NCI-H2029 treated with DMSO at 0.1 percent for 48 hours (cell line): Measurements from ENCODE around the gene CCL28.
"Not testable (repeated sequence)": the region's sequence is repeated elsewhere in the genome, so short reads cannot be mapped to it uniquely, and the experiment has no call there.

Source experiments
- DNase-seq: peaks from one replicate; lab custom pipeline; 2025; lab: John Stamatoyannopoulos, UW

CCL28 gene

GRCh38 chr5:43412156-43412555 lies at the start of gene CCL28:
TSS of gene CCL28 (minus strand) at chr5:43412391. CDS start at chr5:43412316, 75 bp downstream.
- no peak for DNase-seq

- no peak for DNase-seq
These were observed 48.9 kb upstream of the CCL28 start for GRCh38 chr5:43461066-43461465.

GRCh38 chr5:43456556-43456955 lies 44.4 kb upstream of the CCL28 start:
- DNase-seq: no peak

- DNase-seq: not testable (repeated sequence)
These were observed 29.4 kb upstream of the CCL28 start for GRCh38 chr5:43441575-43441974.

GRCh38 chr5:43437062-43437660 lies 25.0 kb upstream of the CCL28 start:
- no peak for DNase-seq

GRCh38 chr5:43433382-43433781 lies 21.2 kb upstream of the CCL28 start:
- DNase-seq: no peak

GRCh38 chr5:43432486-43433375 lies 20.5 kb upstream of the CCL28 start:
- peak; percentile 58 for DNase-seq

GRCh38 chr5:43429706-43430105 lies 17.5 kb upstream of the CCL28 start:
- no peak for DNase-seq

GRCh38 chr5:43429016-43429415 lies 16.8 kb upstream of the CCL28 start:
- no peak for DNase-seq

GRCh38 chr5:43427306-43427705 lies 15.1 kb upstream of the CCL28 start:
- no peak for DNase-seq

GRCh38 chr5:43425983-43426382 lies 13.8 kb upstream of the CCL28 start:
- DNase-seq: no peak

- not testable (repeated sequence) for DNase-seq
These were observed 10.9 kb upstream of the CCL28 start for GRCh38 chr5:43423086-43423485.

GRCh38 chr5:43422143-43422542 lies 10.0 kb upstream of the CCL28 start:
- DNase-seq: peak; percentile 42

GRCh38 chr5:43421450-43422133 lies 9.4 kb upstream of the CCL28 start:
- no peak for DNase-seq

- DNase-seq: no peak
These were observed 8.1 kb upstream of the CCL28 start for GRCh38 chr5:43420241-43420640.

GRCh38 chr5:43418561-43418960 lies 6.4 kb upstream of the CCL28 start:
- peak; percentile 19 for DNase-seq

GRCh38 chr5:43416803-43417394 lies 4.7 kb upstream of the CCL28 start:
- DNase-seq: no peak

- DNase-seq: no peak
These were observed 4.0 kb upstream of the CCL28 start for GRCh38 chr5:43415935-43416802.

GRCh38 chr5:43413966-43414365 lies 1.8 kb upstream of the CCL28 start:
- DNase-seq: no peak

- peak; percentile 37 for DNase-seq
These were observed 453 bp upstream of the CCL28 start for GRCh38 chr5:43412644-43413043.

- no peak for DNase-seq
These were observed 696 bp downstream of the CCL28 start for GRCh38 chr5:43411495-43411894.
